Body of pancreas (tissue), 4 donors: ENCODE measurements around the gene NOS1.

Source experiments
- POLR2A ChIP-seq, 3 donors: fragments of 450-650 bp; IDR thresholded peaks; one replicate each; pipeline ENCODE4 v1.6.1; 2016; ENCODE audit warnings: antibody characterized with exemption in 3 of 3, mild to moderate bottlenecking in 2 of 3
- TF ChIP-seq, protein P1 (sequence below), 7 experiments: fragments of 450-650 bp in 4 of 7; fragments of 200-600 bp in 3 of 7; sonication (generic) in 3 of 7; IDR thresholded peaks; one replicate each; pipeline ENCODE4 v1.5.1; 2016 to 2019; ENCODE audit warnings: antibody characterized with exemption in 7 of 7

DNA sequence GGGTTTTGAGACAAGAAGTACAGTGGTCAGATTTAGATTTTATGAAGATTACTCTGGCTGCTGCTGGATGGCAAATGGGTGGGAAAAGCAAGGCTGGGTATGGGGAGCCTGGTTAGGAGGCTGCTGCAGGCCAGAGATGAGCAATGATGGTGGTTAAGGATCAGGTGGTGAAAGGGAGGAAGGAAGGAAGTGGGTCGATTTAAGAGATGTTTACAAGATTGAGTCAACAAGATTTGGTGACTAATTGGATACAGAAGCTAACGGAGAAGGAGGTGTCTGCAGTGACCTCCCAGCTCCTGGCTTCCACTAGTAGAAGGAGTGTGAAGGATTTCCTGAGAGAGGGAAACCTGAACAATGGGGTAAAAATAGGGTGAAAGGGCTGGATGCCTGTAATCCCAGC lies 18.7 kb downstream of the NOS1 start:
- TF ChIP-seq, protein P1, sequence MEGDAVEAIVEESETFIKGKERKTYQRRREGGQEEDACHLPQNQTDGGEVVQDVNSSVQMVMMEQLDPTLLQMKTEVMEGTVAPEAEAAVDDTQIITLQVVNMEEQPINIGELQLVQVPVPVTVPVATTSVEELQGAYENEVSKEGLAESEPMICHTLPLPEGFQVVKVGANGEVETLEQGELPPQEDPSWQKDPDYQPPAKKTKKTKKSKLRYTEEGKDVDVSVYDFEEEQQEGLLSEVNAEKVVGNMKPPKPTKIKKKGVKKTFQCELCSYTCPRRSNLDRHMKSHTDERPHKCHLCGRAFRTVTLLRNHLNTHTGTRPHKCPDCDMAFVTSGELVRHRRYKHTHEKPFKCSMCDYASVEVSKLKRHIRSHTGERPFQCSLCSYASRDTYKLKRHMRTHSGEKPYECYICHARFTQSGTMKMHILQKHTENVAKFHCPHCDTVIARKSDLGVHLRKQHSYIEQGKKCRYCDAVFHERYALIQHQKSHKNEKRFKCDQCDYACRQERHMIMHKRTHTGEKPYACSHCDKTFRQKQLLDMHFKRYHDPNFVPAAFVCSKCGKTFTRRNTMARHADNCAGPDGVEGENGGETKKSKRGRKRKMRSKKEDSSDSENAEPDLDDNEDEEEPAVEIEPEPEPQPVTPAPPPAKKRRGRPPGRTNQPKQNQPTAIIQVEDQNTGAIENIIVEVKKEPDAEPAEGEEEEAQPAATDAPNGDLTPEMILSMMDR (IDR thresholded peaks at IDR 0.05) = no peak
- TF ChIP-seq POLR2A (IDR thresholded peaks at IDR 0.05) = no peak
